ENCODE results near the gene GATM.

The GATM gene

GRCh38 chr15:45361878-45362277, 16.5 kb downstream of the GATM start:
- in situ Hi-C loops (cut with HindIII; ENCODE audit: low sequenced_read_pairs) = no loop called here

GRCh38 chr15:45355860-45356259, 22.5 kb downstream of the GATM start:
- in situ Hi-C loops (cut with HindIII; ENCODE audit: low sequenced_read_pairs) = no loop called here

GRCh38 chr15:45354711-45355110, 23.6 kb downstream of the GATM start:
- in situ Hi-C loops (cut with HindIII; ENCODE audit: low sequenced_read_pairs) = no loop called here

- in situ Hi-C loops (cut with HindIII; ENCODE audit: low sequenced_read_pairs) = no loop called here
Observed at GRCh38 chr15:45351227-45351626, 27.1 kb downstream of the GATM start.

- in situ Hi-C loops (cut with HindIII; ENCODE audit: low sequenced_read_pairs) = no loop called here
Observed at GRCh38 chr15:45349623-45350022, 28.7 kb downstream of the GATM start.

- in situ Hi-C loops (cut with HindIII; ENCODE audit: low sequenced_read_pairs) = no loop called here
Observed at GRCh38 chr15:45347989-45348388, 30.4 kb downstream of the GATM start.

- in situ Hi-C loops (cut with HindIII; ENCODE audit: low sequenced_read_pairs) = no loop called here
Observed at GRCh38 chr15:45347033-45347432, 31.3 kb downstream of the GATM start.

GRCh38 chr15:45346381-45346780, 32.0 kb downstream of the GATM start:
- in situ Hi-C loops (cut with HindIII; ENCODE audit: low sequenced_read_pairs) = no loop called here

- in situ Hi-C loops (cut with HindIII; ENCODE audit: low sequenced_read_pairs) = no loop called here
Observed at GRCh38 chr15:45343258-45343860, 35.0 kb downstream of the GATM start.

GRCh38 chr15:45341790-45342189, 36.6 kb downstream of the GATM start:
- in situ Hi-C loops (cut with HindIII; ENCODE audit: low sequenced_read_pairs) = no loop called here

- in situ Hi-C loops (cut with HindIII; ENCODE audit: low sequenced_read_pairs) = no loop called here
Observed at GRCh38 chr15:45340429-45340828, 37.9 kb downstream of the GATM start.

GRCh38 chr15:45338417-45338816, 39.9 kb downstream of the GATM start:
- in situ Hi-C loops (cut with HindIII; ENCODE audit: low sequenced_read_pairs) = no loop called here

- in situ Hi-C loops (cut with HindIII; ENCODE audit: low sequenced_read_pairs) = no loop called here
Observed at GRCh38 chr15:45337224-45337623, 41.1 kb downstream of the GATM start.

GRCh38 chr15:45333550-45333949, 44.8 kb downstream of the GATM start:
- in situ Hi-C loops (cut with HindIII; ENCODE audit: low sequenced_read_pairs) = no loop called here

- in situ Hi-C loops (cut with HindIII; ENCODE audit: low sequenced_read_pairs) = no loop called here
Observed at GRCh38 chr15:45332694-45333093, 45.6 kb downstream of the GATM start.

GRCh38 chr15:45331972-45332371, 46.4 kb downstream of the GATM start:
- in situ Hi-C loops (cut with HindIII; ENCODE audit: low sequenced_read_pairs) = no loop called here

- in situ Hi-C loops (cut with HindIII; ENCODE audit: low sequenced_read_pairs) = no loop called here
Observed at GRCh38 chr15:45328663-45329062, 49.7 kb downstream of the GATM start.

- in situ Hi-C loops (cut with HindIII; ENCODE audit: low sequenced_read_pairs) = no loop called here
Observed at GRCh38 chr15:45326741-45327140, 51.6 kb downstream of the GATM start.

GRCh38 chr15:45326280-45326679, 52.1 kb downstream of the GATM start:
- in situ Hi-C loops (cut with HindIII; ENCODE audit: low sequenced_read_pairs) = no loop called here

- in situ Hi-C loops (cut with HindIII; ENCODE audit: low sequenced_read_pairs) = no loop called here
Observed at GRCh38 chr15:45320581-45321205, 57.7 kb downstream of the GATM start.

GRCh38 chr15:45319472-45320214, 58.7 kb downstream of the GATM start:
- in situ Hi-C loops (cut with HindIII; ENCODE audit: low sequenced_read_pairs) = no loop called here

GRCh38 chr15:45314960-45315359, 63.4 kb downstream of the GATM start:
- in situ Hi-C loops (cut with HindIII; ENCODE audit: low sequenced_read_pairs) = no loop called here
